A673 (cell line): Measurements from ENCODE around the gene TLE4.

ENCODE experiments used
- CTCF ChIP-seq: fragments of 300-800, 200-600 bp; sonication (generic); conservative IDR thresholded peaks from 2 replicates; pipeline ENCODE4 v1.5.1; 2017; ENCODE audit warnings: low read depth, mild to moderate bottlenecking, antibody characterized with exemption, low read length, moderate library complexity, mixed read lengths
- EZH2 ChIP-seq: fragments of 200-600 bp; sonication (generic); IDR thresholded peaks from 2 replicates; pipeline ENCODE4 v1.6.1; 2017; ENCODE audit warnings: borderline replicate concordance, low read depth, mild to moderate bottlenecking, mixed read lengths, antibody characterized with exemption, low read length; ENCODE audit not compliant: poor library complexity, severe bottlenecking

GRCh38 chr9:79711874-79712273 is 140.1 kb downstream of the TLE4 start:
- TF ChIP-seq EZH2 (no peak), CTCF (no peak)
